ENCODE data around the gene IVD. TPM values are rescaled to one million over a fixed set of nuclear protein-coding genes. Genes with fewer than 3 reads are reported as not detected.

IVD gene
- total and polyA plus RNA-seq, 12 donors = 61.0 to 252 (median 140) TPM

GRCh38 chr15:40368719-40369473 lies 36.7 kb upstream of the IVD start:
- Histone ChIP-seq H3K4me1 (replicated peaks in 1 of 2) (peaks cover 0 to 14% of the 10 kb centered on the region in 2 donors), H3K27ac (no peak overlapping the region), H3K4me3 (no peak overlapping the region), H3K27me3 (no peaks in the 10 kb centered on the region), H3K9me3 (replicated peaks in 1 of 3) (no peaks in the 10 kb centered on the region), H3K36me3 (replicated peaks in 1 of 2) (no peaks in the 10 kb centered on the region)
- TF ChIP-seq POLR2A (IDR thresholded peaks at IDR 0.05) = no peak
- TF ChIP-seq, protein P1, sequence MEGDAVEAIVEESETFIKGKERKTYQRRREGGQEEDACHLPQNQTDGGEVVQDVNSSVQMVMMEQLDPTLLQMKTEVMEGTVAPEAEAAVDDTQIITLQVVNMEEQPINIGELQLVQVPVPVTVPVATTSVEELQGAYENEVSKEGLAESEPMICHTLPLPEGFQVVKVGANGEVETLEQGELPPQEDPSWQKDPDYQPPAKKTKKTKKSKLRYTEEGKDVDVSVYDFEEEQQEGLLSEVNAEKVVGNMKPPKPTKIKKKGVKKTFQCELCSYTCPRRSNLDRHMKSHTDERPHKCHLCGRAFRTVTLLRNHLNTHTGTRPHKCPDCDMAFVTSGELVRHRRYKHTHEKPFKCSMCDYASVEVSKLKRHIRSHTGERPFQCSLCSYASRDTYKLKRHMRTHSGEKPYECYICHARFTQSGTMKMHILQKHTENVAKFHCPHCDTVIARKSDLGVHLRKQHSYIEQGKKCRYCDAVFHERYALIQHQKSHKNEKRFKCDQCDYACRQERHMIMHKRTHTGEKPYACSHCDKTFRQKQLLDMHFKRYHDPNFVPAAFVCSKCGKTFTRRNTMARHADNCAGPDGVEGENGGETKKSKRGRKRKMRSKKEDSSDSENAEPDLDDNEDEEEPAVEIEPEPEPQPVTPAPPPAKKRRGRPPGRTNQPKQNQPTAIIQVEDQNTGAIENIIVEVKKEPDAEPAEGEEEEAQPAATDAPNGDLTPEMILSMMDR (IDR thresholded peaks at IDR 0.05) = no peak
- intact Hi-C loops (cut with DNase I) = loop anchor here in 1 of 2 donors (10.0 kb wide), 1 partner anchor 46 kb away; no protein-coding TSS in a partner anchor
- 94 to 96% (median 95%) methylated on average over 12 to 24 of the region's 24 CpGs for WGBS, 4 donors
- no peak for DNase-seq

GRCh38 chr15:40369474-40369869 lies 36.1 kb upstream of the IVD start:
- peaks cover 0 to 14% of the 10 kb centered on the region in 2 donors for H3K4me1 ChIP-seq (replicated peaks in 1 of 2)
- H3K9me3 ChIP-seq (replicated peaks in 1 of 3) = no peaks in the 10 kb centered on the region
- TF ChIP-seq, protein P1 (IDR thresholded peaks at IDR 0.05) = no peak
- no peak for TF ChIP-seq POLR2A (IDR thresholded peaks at IDR 0.05)
- no peaks in the 10 kb centered on the region for H3K36me3 ChIP-seq (replicated peaks in 1 of 2)
- no peaks in the 10 kb centered on the region for H3K27me3 ChIP-seq
- DNase-seq = no peak
- WGBS, 4 donors = 90 to 100% (median 92%) methylated on average over 3 to 10 of the region's 10 CpGs; no CpG with 5 or more reads in 1 of the 4 donors
- intact Hi-C loops (cut with DNase I) = loop anchor here in 1 of 2 donors (10.0 kb wide), 1 partner anchor 45 kb away; no protein-coding TSS in a partner anchor
- H3K4me3 ChIP-seq = no peak overlapping the region
- no peak overlapping the region for H3K27ac ChIP-seq

GRCh38 chr15:40369971-40370370 lies 35.6 kb upstream of the IVD start:
- 70 to 100% (median 77%) methylated on average over 2 to 13 of the region's 13 CpGs for WGBS, 4 donors

GRCh38 chr15:40372981-40373380 lies 32.6 kb upstream of the IVD start:
- TF ChIP-seq, protein P1 (IDR thresholded peaks at IDR 0.05) = no peak
- TF ChIP-seq POLR2A (IDR thresholded peaks at IDR 0.05) = no peak
- no peak for DNase-seq
- H3K36me3 ChIP-seq (replicated peaks in 1 of 2) = no peaks in the 10 kb centered on the region
- H3K4me1 ChIP-seq (replicated peaks in 1 of 2) = peaks cover 0 to 4% of the 10 kb centered on the region in 2 donors
- no peaks in the 10 kb centered on the region for H3K27me3 ChIP-seq
- 43 to 68% (median 51%) methylated on average over 2 of the region's 2 CpGs for WGBS, 4 donors
- no peak overlapping the region for H3K4me3 ChIP-seq
- no peak overlapping the region for H3K27ac ChIP-seq
- intact Hi-C loops (cut with DNase I) = no loop called here
- H3K9me3 ChIP-seq (replicated peaks in 1 of 3) = no peaks in the 10 kb centered on the region

More at GRCh38 chr15:40369971-40370370, 35.6 kb upstream of the IVD start:
- intact Hi-C loops (cut with DNase I) = loop anchor here (2.0 to 10.0 kb wide), 2 partner anchors 45 to 47 kb away; no protein-coding TSS in a partner anchor
- H3K27ac ChIP-seq = no peak overlapping the region
- TF ChIP-seq, protein P1 (IDR thresholded peaks at IDR 0.05) = no peak
- no peak for TF ChIP-seq POLR2A (IDR thresholded peaks at IDR 0.05)
- H3K4me1 ChIP-seq (replicated peaks in 1 of 2) = peaks cover 0 to 14% of the 10 kb centered on the region in 2 donors
- H3K9me3 ChIP-seq (replicated peaks in 1 of 3) = no peaks in the 10 kb centered on the region
- DNase-seq = peak in 1 of 7 donors; percentile 43
- no peak overlapping the region for H3K4me3 ChIP-seq
- H3K36me3 ChIP-seq (replicated peaks in 1 of 2) = no peaks in the 10 kb centered on the region
- H3K27me3 ChIP-seq = no peaks in the 10 kb centered on the region
